ENCODE measurements around the gene ANKS1A.

- TF ChIP-seq CTCF (IDR thresholded peaks at IDR 0.05) (no peak), POLR2A (IDR thresholded peaks at IDR 0.05) (no peak)
Observed at GRCh38 chr6:34839666-34840352, 49.2 kb upstream of the ANKS1A start.
